K562 (cell line): ENCODE data around the gene CDK11B. TPM values are rescaled to one million over a fixed set of nuclear protein-coding genes. Genes with fewer than 3 reads are reported as not detected.

ENCODE experiments used
- CBX2 ChIP-seq: fragments of 200-600 bp; sonication (generic); IDR thresholded peaks from one replicate; pipeline ENCODE4 v1.6.1; 2012; ENCODE audit warnings: mild to moderate bottlenecking, low read length, inconsistent platforms; ENCODE audit not compliant: insufficient read depth, poor library complexity, severe bottlenecking
- CHCHD3 ChIP-seq: fragments of 250-450 bp; sonication (Bioruptor Pico); IDR thresholded peaks from 2 replicates; pipeline ENCODE4 v2.1.2; 2022; ENCODE audit warnings: mild to moderate bottlenecking
- CHD1 ChIP-seq: fragments of 200-600 bp; sonication (generic); IDR thresholded peaks from one replicate; pipeline ENCODE4 v1.6.1; 2012; ENCODE audit warnings: mild to moderate bottlenecking, moderate library complexity, low read length, inconsistent platforms
- DPF2 ChIP-seq: fragments of 450-650 bp; IDR thresholded peaks from 2 replicates; pipeline ENCODE4 v1.6.1; 2016
- SAP30 ChIP-seq: fragments of 200-600 bp; sonication (generic); IDR thresholded peaks from 2 replicates; pipeline ENCODE4 v1.6.1; 2012; ENCODE audit warnings: borderline replicate concordance, low read depth, mild to moderate bottlenecking, moderate library complexity, low read length, control low read depth, inconsistent platforms; ENCODE audit not compliant: insufficient read depth, poor library complexity, severe bottlenecking
- ZNF3 ChIP-seq: fragments of 250-450 bp; sonication (Bioruptor Pico); IDR thresholded peaks from 2 replicates; pipeline ENCODE4 v1.5.0; 2021; ENCODE audit warnings: mild to moderate bottlenecking, moderate library complexity
- ZNF311 ChIP-seq: fragments of 250-450 bp; sonication (Bioruptor Pico); IDR thresholded peaks from 2 replicates; pipeline ENCODE4 v1.4.0; 2020; ENCODE audit warnings: mild to moderate bottlenecking, moderate library complexity
- ZNF57 ChIP-seq: fragments of 450-650 bp; formaldehyde crosslinking; IDR thresholded peaks from 2 replicates; pipeline ENCODE4 v1.4.0; 2020; ENCODE audit warnings: mild to moderate bottlenecking, moderate library complexity
- ZNF766 ChIP-seq: fragments of 200-800 bp; sonication (Bioruptor generic); conservative IDR thresholded peaks from 2 replicates; pipeline ENCODE4 v1.6.1; 2016; ENCODE audit warnings: missing genetic modification characterization, missing compliant biosample characterization
- polyA plus RNA-seq, 8 experiments: library from polyadenylated mRNA; depleted of rRNA in 4 of 8; stranded (reverse) in 5 of 8; unstranded in 3 of 8; fragments of >200 nt; fragmentation: Nextera tagmentation in 2 of 8; fragmentation: Illumina TruSeq in 1 of 8; extraction: Ambion mirVana in 2 of 8; extraction: Trizol in 1 of 8; gene quantifications; 2 replicates each; pipeline versions ENCODE4 v1.2.1 to v1.2.3, GENCODE V29; 2011 to 2014; ENCODE audit warnings: inconsistent platforms in 1 of 8, missing spikeins in 1 of 8
- total RNA-seq, 7 experiments: library from RNA; depleted of rRNA in 6 of 7; stranded (reverse); fragments of >200 nt in 6 of 7; fragmentation: Illumina TruSeq in 2 of 7; extraction: Trizol in 2 of 7; gene quantifications; 2 replicates each; pipeline versions ENCODE4 v1.2.1 to v1.2.3, GENCODE V29; 2011 to 2021; ENCODE audit warnings: low replicate concordance in 1 of 7
- TF ChIP-seq, protein P1 (sequence below): sonication (generic); formaldehyde crosslinking; IDR thresholded peaks from 2 replicates; pipeline ENCODE4 v1.8.0; 2022; ENCODE audit warnings: mild to moderate bottlenecking, low read depth, missing genetic modification reagents
- TF ChIP-seq, protein P2 (sequence below): fragments of 250-450 bp; sonication (Bioruptor Pico); IDR thresholded peaks from 2 replicates; pipeline ENCODE4 v1.4.0; 2020; ENCODE audit warnings: mild to moderate bottlenecking, moderate library complexity, borderline replicate concordance
- TF ChIP-seq, protein P3 (sequence below): IDR thresholded peaks from 3 replicates; pipeline ENCODE4 v1.6.1; 2011; ENCODE audit warnings: borderline replicate concordance, mild to moderate bottlenecking; ENCODE audit not compliant: insufficient read length, insufficient read depth
- TF ChIP-seq, protein P4 (sequence below): sonication (generic); formaldehyde crosslinking; IDR thresholded peaks from 2 replicates; pipeline ENCODE4 v1.8.0; 2023; ENCODE audit warnings: mild to moderate bottlenecking, missing genetic modification reagents
- TF ChIP-seq, protein P5 (sequence below): fragments of 450-650 bp; IDR thresholded peaks from 2 replicates; pipeline ENCODE4 v1.6.1; 2018; ENCODE audit warnings: mild to moderate bottlenecking, low read depth; ENCODE audit not compliant: partially characterized antibody
- TF ChIP-seq, protein P6 (sequence below): sonication (generic); formaldehyde crosslinking; IDR thresholded peaks from 2 replicates; pipeline ENCODE4 v1.8.0; 2022; ENCODE audit warnings: missing genetic modification reagents, mild to moderate bottlenecking, moderate library complexity, borderline replicate concordance

CDK11B gene
- total and polyA plus RNA-seq, 9 of the 15 experiments (the other 6 are each of a cell fraction or from before 2014, with no cell fraction given) = 2.8 to 52.2 (median 19.5) TPM

DNA sequence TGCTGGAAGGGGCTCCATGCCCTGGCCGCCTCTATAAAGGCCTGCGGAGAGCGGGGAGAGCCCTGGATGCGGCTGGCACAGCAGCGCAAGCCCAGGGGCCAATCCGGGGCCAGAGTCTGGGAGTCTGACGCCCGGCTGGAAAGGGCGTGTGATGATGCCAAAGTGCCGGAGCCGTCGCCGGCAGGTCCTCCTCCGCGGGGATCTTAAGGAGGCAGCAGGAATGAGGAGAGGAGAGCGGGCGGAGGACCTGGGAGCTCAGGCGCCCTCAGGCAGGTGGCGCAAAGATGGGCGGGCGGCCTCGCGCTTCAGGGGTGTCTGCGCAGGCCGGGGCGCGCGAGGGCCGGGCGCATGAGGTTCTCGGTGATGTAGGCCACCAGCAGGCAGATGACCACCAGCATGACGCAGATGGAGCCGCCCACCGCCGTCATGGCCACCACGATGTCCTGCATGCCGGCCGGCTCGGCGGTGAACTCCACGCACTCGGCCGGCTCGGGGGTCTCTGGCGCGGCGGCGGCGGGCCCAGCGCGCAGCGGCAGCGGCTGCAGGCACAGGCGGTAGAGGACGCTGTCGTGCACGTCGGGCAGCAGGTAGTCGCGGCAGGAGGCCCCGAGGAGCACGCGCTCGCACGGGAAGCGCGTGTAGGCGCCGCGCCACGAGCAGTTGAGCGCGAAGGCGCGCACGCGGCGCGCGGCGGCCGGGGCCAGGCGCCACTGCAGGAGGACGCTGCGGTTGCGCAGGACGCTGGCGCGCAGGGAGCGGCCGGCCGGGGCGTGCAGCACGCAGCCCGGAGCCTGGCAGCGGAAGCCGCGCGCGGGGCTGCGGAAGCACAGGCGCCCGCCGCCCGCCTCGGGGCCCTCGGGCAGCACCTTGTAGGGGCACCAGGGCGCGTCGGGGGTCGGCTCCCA lies 59.5 kb downstream of the CDK11B start (continued):
- no peak for TF ChIP-seq CHD1
- TF ChIP-seq, protein P1, sequence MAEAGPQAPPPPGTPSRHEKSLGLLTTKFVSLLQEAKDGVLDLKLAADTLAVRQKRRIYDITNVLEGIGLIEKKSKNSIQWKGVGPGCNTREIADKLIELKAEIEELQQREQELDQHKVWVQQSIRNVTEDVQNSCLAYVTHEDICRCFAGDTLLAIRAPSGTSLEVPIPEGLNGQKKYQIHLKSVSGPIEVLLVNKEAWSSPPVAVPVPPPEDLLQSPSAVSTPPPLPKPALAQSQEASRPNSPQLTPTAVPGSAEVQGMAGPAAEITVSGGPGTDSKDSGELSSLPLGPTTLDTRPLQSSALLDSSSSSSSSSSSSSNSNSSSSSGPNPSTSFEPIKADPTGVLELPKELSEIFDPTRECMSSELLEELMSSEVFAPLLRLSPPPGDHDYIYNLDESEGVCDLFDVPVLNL (CRISPR knock-in tag) = peak; percentile 36; the same call in 1 of the 2 replicates
- TF ChIP-seq, protein P2, sequence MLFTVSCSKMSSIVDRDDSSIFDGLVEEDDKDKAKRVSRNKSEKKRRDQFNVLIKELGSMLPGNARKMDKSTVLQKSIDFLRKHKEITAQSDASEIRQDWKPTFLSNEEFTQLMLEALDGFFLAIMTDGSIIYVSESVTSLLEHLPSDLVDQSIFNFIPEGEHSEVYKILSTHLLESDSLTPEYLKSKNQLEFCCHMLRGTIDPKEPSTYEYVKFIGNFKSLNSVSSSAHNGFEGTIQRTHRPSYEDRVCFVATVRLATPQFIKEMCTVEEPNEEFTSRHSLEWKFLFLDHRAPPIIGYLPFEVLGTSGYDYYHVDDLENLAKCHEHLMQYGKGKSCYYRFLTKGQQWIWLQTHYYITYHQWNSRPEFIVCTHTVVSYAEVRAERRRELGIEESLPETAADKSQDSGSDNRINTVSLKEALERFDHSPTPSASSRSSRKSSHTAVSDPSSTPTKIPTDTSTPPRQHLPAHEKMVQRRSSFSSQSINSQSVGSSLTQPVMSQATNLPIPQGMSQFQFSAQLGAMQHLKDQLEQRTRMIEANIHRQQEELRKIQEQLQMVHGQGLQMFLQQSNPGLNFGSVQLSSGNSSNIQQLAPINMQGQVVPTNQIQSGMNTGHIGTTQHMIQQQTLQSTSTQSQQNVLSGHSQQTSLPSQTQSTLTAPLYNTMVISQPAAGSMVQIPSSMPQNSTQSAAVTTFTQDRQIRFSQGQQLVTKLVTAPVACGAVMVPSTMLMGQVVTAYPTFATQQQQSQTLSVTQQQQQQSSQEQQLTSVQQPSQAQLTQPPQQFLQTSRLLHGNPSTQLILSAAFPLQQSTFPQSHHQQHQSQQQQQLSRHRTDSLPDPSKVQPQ (CRISPR knock-in tag) = no peak
- TF ChIP-seq CHCHD3 (CRISPR knock-in tag) = no peak
- TF ChIP-seq, protein P3, sequence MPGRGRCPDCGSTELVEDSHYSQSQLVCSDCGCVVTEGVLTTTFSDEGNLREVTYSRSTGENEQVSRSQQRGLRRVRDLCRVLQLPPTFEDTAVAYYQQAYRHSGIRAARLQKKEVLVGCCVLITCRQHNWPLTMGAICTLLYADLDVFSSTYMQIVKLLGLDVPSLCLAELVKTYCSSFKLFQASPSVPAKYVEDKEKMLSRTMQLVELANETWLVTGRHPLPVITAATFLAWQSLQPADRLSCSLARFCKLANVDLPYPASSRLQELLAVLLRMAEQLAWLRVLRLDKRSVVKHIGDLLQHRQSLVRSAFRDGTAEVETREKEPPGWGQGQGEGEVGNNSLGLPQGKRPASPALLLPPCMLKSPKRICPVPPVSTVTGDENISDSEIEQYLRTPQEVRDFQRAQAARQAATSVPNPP = no peak
- TF ChIP-seq, protein P4, sequence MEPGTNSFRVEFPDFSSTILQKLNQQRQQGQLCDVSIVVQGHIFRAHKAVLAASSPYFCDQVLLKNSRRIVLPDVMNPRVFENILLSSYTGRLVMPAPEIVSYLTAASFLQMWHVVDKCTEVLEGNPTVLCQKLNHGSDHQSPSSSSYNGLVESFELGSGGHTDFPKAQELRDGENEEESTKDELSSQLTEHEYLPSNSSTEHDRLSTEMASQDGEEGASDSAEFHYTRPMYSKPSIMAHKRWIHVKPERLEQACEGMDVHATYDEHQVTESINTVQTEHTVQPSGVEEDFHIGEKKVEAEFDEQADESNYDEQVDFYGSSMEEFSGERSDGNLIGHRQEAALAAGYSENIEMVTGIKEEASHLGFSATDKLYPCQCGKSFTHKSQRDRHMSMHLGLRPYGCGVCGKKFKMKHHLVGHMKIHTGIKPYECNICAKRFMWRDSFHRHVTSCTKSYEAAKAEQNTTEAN = no peak
- TF ChIP-seq ZNF3 = no peak
- TF ChIP-seq, protein P5, sequence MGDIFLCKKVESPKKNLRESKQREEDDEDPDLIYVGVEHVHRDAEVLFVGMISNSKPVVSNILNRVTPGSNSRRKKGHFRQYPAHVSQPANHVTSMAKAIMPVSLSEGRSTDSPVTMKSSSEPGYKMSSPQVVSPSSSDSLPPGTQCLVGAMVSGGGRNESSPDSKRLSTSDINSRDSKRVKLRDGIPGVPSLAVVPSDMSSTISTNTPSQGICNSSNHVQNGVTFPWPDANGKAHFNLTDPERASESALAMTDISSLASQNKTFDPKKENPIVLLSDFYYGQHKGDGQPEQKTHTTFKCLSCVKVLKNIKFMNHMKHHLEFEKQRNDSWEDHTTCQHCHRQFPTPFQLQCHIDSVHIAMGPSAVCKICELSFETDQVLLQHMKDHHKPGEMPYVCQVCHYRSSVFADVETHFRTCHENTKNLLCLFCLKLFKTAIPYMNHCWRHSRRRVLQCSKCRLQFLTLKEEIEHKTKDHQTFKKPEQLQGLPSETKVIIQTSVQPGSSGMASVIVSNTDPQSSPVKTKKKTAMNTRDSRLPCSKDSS = no peak
- TF ChIP-seq, protein P6, sequence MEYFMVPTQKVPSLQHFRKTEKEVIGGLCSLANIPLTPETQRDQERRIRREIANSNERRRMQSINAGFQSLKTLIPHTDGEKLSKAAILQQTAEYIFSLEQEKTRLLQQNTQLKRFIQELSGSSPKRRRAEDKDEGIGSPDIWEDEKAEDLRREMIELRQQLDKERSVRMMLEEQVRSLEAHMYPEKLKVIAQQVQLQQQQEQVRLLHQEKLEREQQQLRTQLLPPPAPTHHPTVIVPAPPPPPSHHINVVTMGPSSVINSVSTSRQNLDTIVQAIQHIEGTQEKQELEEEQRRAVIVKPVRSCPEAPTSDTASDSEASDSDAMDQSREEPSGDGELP (CRISPR knock-in tag) = no peak
- no peak for TF ChIP-seq ZNF311 (CRISPR knock-in tag)
- TF ChIP-seq ZNF766 (CRISPR knock-in tag) = no peak
- TF ChIP-seq ZNF57 (CRISPR knock-in tag) = no peak
- no peak for TF ChIP-seq DPF2
- no peak for TF ChIP-seq CBX2
- no peak for TF ChIP-seq SAP30
